GM20000 (cell line): ENCODE data around the gene ECD.

Experiments
- DNase-seq: peaks from one replicate; pipeline ENCODE4 v3.0.0; 2012; ENCODE audit warnings: low spot score
- CTCF ChIP-seq: IDR thresholded peaks from 2 replicates; pipeline ENCODE4 v1.5.1; 2012; ENCODE audit warnings: mild to moderate bottlenecking, control low read depth; ENCODE audit errors: extremely low read depth, missing control alignments

The ECD gene

GRCh38 chr10:73167783-73168464 is at the start of gene ECD, which contains the start of gene FAM149B1:
TSS of gene ECD (minus strand) at chr10:73168008. CDS start at chr10:73163937, 4,071 bp downstream.
TSS of gene FAM149B1 (plus strand) at chr10:73168119. CDS start at chr10:73168340, 221 bp downstream.
- peak; percentile 92 for DNase-seq
- TF ChIP-seq CTCF: no peak

- no peak for DNase-seq
Measured at GRCh38 chr10:73215749-73216148, 47.9 kb upstream of the ECD start.

GRCh38 chr10:73211106-73211811 is 43.5 kb upstream of the ECD start:
- no peak for DNase-seq
- no peak for TF ChIP-seq CTCF

More at GRCh38 chr10:73215749-73216148, 47.9 kb upstream of the ECD start:
- TF ChIP-seq CTCF: no peak

GRCh38 chr10:73210395-73211105 is 42.7 kb upstream of the ECD start:
- TF ChIP-seq CTCF: no peak
- no peak for DNase-seq

GRCh38 chr10:73209705-73210104 is 41.9 kb upstream of the ECD start:
- no peak for TF ChIP-seq CTCF
- DNase-seq: no peak

- DNase-seq: no peak
- no peak for TF ChIP-seq CTCF
Measured at GRCh38 chr10:73207883-73208282, 40.1 kb upstream of the ECD start.

GRCh38 chr10:73206385-73206784 is 38.6 kb upstream of the ECD start:
- no peak for DNase-seq
- no peak for TF ChIP-seq CTCF
